ENCODE results near the gene ALG8. TPM values are rescaled to one million over a fixed set of nuclear protein-coding genes. Genes with fewer than 3 reads are reported as not detected.
"Not testable (repeated sequence)": the region's sequence is repeated elsewhere in the genome, so short reads cannot be mapped to it uniquely, and the experiment has no call there.

The ALG8 gene
- total RNA-seq, 2 donors from 2014 or later = 22.1 to 29.0 TPM

DNA sequence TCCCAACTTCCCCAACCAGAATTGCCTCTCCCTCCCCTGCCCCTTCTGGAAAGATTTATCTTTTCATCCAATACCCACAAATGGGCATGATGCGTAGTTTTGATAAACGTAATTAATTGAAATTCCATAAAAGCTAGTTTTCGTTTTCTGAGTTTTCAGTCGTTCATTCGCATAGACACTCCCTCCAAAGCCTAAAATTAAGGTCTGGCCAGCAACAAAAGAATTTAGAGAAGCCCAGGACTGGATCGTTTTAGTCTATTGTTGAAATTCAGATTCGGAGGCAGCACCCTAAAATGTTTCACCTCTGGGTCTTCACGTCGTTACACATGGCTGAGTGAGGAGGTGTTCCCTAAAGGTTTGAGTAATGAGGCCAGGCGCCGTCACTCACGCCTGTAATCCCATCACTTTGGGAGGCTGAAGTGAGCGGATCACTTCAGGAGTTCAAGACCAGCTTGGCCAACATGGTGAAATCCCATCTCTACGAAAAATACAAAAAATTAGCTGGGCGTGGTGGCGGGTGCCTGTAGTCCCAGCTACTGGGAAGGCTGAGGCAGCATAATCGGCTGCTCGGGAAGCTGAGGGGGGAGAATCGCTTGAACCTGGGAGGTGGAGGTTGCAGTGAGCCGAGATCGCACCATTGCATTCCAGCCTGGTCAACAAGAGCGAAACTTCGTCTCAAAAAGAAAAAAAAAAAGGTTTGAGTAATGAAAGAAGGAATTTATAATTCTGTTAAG lies 59.2 kb downstream of the ALG8 start:
- intact Hi-C loops (cut with DNase I, micrococcal nuclease) = no loop called here
- DNase-seq = no peak
- ATAC-seq = no peak

DNA sequence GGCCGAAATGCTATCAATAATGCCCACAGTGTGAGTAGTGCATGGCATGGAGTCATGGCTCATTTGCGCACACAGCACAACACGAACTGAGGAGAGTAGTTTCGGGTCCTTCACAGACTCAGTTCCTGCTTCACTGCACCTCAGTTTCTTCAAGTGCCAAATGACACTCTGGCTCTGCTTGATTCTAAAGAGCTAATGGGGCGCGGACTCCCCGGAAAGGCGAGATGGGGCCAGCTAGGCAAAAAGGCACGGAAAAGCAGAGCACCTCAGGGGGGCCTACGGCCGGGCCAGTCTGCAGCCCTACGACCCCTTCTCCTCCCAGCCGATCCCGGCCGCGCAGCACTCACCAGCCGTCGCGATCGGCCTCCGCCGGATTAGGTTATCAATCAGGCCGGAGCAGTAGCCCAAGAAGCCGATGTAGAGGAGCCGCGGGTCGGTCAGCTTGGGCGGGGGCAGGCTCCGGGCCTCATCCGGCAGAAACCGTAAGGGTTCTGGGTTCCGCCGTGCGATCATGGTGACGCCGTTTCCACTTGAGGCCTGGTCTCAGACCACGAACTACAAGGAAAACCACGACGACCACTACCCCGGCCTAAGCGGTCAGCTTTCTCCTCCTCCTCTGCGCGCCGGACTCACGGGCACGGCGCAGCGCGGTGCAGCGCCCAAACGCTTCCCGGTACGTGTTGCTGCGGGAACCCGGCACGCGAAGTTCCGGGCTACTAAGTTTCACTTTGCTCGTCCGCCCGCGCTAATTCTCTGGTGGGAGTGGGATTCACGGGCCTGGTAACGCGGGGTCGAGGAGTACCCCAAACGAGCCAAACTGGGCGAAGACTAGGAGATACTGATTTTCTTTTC lies 60.0 kb downstream of the ALG8 start, which contains the start of gene NDUFC2:
TSS of gene NDUFC2 (minus strand) at position 631 of the 852 bp plus-strand sequence. CDS start at position 513, 118 bp downstream.
- ATAC-seq = peak; percentile 95
- intact Hi-C loops (cut with DNase I, micrococcal nuclease) = no loop called here
- peak; percentile 75 to 84 for DNase-seq

DNA sequence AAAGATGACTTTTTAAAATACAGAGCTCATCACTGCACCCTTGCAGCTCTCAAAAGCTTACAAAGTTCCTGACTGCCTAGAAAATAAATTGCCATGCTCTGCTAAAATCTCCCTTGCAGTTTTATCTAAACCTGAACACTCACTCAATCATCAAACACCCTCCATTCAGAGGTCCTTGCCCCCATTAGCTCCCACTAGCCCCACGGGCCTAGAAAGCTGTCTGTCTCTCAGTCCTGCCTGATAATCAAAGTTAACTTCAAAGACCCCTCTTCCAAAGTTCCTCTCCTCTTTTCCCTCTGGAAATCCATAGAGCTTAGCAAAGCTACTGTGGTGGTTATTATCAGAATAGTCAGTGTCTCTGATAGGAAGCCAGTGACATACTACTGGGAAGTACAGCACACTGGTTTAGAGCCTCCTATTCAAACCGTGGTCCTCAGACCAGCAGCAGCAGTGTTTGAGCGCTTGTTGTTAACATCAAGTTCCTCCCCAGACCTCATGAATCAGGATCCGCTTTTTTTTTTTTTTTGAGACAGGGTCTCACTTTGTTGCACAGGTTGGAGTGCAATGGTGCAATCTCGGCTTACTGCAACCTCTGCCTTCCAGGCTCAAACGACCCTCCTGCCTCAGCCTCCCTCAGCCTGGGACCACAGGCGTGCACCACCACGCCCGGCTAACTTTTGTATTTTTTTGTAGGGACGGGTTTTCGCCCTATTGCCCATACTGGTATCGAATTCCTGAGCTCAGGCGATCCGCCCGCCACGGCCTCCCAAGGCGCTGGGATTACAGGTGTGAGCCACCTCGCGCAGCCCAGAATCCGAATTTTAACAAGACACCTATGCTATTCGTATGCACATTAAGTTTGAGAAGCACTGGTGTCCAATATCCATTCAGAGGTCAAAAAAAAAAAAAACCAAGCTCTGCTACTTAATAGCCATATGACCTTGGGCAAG lies 60.9 kb downstream of the ALG8 start:
- DNase-seq = peak in 1 of 2 donors; percentile 19
- intact Hi-C loops (cut with DNase I, micrococcal nuclease) = no loop called here
- peak; percentile 22 for ATAC-seq

DNA sequence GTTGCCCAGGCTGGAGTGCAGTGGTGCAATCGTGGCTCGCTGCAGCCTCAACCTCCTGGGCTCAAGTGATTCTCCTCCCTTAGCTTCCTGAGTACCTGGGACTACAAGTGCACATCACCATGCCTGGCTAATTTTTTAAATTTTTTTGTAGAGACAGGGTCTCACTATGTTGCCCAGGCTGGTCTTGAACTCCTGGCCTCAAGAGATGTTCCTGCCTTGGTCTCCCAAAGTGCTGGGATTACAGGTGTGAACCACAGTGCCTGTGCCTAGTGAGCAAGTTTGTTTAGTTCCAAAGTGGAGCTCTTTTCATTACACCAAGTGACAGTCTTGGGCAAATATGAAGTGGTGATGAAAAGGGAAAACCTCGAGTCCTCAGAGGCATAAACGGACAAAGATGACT lies 61.8 kb downstream of the ALG8 start:
- intact Hi-C loops (cut with DNase I, micrococcal nuclease); DNase-seq; ATAC-seq: not testable (repeated sequence)

DNA sequence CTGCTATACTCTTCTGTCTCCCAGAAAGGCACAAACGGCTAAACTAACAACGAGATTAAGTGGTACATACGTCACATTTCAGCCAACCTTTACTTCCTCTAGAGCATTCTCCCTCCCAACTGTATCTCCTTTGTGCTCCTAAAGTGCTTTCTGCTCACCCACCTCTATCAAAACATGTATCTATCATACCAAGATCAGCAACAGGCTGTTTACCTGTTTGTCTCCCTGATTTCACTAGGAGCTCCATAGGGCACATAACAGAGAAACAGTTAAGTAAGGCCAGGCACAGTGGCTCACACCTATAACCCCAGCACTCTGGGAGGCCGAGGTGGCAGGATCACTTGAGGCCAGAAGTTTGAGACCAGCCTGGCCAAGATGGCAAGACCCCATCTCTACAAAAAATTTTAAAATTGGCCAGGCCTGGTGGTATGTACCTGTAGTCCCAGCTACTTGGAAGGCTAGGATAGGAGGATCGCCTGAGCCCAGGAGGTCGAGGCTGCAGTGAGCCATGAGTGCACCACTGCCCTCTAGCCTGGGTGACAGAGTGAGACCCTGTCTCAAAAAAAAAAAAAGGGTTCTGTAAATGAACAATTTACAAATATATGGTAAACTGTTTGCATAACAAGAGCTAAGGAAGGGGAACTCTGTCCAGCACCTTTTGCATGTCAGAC lies 62.6 kb downstream of the ALG8 start:
- intact Hi-C loops (cut with DNase I, micrococcal nuclease) = no loop called here
- ATAC-seq = no peak

DNA sequence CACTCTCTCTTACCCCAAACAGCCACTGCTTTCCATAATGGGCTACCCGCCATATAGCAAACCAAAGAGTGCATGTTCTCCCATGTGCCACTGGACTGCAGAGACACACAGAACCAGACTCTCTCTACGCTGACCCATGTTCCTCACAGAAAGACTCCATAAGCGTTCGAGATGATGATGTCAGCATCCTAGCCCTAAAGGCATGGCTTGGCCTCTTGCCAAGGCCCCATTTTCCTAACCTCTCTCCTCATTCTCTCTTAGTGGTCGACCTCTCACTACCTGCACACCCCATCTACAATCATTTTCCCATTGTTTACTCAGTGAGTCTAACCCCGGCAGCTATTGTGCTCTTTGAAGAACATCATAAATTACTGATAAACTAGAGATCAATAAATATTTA lies 64.7 kb downstream of the ALG8 start:
- DNase-seq (no peak), ATAC-seq (no peak)
- intact Hi-C loops (cut with DNase I, micrococcal nuclease) = no loop called here

More for the DNA sequence above, 62.6 kb downstream of the ALG8 start:
- no peak for DNase-seq

DNA sequence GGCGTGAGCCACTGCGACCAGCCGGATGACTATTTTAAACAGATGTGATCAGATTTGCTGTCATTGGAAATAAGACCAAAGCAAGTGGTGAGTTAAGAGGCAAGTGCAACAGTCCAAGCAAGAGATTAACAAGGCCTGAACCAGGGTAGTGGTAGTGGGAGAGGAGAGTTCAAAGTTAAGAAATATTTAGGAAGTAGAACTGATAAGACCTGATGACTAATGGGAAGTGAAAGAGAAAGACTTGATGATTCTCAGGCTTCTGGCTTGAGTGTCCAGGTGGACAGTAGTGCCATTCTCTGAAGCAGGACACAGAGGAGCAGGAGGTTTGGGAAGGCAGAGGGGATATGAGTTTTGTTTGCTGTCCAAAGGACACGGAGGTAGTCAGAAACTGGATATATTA lies 67.0 kb downstream of the ALG8 start:
- DNase-seq (no peak), ATAC-seq (no peak)
- intact Hi-C loops (cut with DNase I, micrococcal nuclease) = no loop called here

DNA sequence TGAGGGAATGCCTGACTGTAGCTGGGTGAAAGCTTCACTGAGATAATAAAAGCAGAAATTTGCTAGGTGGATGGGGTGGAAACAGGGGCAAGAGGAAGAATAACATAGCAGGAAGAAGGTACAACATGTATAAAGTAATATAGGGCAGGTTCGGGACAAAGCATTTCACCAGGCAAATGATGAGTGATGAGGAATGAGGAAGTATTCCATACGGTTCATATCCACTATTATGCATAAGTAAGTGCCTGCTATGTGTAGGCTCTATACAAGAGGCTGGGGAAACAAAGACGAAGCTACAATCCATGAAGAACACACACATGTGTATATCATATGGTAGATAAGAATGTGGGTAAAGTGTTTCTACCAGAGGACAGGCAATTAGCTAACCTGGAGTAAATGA lies 67.7 kb downstream of the ALG8 start:
- DNase-seq (no peak), ATAC-seq (no peak)
- intact Hi-C loops (cut with DNase I, micrococcal nuclease) = no loop called here

DNA sequence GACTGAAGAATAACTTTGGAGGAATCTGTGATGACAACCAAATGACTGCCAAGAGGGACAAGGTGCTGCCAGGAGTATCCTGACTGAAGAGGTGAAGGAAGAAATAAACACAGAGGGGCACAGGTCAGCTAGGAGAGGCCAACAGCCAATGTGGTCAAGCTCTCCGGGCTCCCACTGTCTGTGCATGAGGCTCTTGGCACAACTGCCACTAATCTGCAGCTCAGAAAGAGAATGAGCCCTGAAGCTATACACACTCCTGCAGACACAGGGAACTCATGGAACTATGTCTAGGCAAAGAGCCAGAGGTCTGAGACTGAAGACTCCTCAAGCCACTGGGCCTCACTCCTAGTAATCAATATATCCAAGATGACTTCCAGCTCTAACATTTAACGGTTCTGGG lies 68.8 kb downstream of the ALG8 start:
- no peak for ATAC-seq
- no peak for DNase-seq
- intact Hi-C loops (cut with DNase I, micrococcal nuclease) = no loop called here

DNA sequence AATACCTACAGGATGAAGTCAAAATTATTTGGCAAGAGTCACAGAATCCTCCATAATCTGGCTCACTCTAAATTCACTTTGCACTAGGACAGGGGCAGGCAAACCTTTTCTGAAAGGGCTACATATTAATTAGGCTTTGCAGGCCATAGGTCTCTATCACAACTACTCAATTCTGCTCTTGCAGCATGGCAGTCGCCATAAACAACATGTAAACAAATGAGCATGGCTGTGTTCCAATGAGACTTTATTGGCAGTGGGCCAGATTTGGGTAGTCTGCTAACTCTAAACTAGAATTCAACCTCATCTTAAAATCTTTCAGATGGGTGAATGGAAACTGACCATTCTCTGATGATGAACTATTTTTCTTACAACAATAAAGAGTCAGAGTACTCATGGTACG lies 70.0 kb downstream of the ALG8 start:
- peak; percentile 26 for ATAC-seq
- no peak for DNase-seq
- intact Hi-C loops (cut with DNase I, micrococcal nuclease) = no loop called here

DNA sequence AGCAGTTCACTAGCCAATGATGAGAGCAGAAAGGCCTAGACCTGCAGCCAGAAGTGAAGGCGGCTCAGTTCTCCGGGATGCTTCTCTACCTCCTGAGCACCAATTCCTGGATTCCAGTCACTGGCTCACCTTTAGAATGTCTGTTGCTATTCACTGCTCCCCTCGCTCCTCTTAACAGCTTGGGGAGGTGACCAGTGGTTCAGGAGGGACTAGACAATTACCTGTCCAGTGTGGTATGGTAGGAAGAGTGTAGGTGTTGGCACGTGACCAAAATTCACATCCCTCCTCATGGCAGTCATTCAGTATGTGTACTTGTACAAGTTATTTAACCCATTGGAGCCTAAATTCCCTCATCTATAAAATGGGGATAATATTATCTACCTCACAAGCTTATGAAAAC lies 71.7 kb downstream of the ALG8 start:
- DNase-seq = no peak
- no peak for ATAC-seq
- intact Hi-C loops (cut with DNase I, micrococcal nuclease) = no loop called here

DNA sequence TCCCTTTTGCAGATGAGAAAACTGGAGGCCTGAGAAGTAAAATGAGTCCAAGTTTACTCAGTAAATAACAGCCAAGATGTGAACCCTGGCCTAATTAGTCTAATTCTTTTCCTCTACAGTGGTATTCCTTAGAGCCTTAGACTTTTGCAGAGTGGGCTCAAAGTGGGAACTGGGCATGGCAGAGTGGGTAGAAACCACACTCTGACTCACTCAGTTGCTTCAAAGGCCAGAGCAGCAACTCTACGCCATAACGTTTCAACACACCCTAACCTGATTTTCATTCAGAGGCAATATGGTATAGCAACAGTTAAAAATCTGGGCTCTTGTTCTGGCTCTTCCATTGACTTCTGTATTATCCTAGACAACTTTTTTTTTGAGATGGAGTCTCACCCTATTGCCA lies 73.0 kb downstream of the ALG8 start:
- ATAC-seq = no peak
- intact Hi-C loops (cut with DNase I, micrococcal nuclease) = no loop called here
- no peak for DNase-seq

DNA sequence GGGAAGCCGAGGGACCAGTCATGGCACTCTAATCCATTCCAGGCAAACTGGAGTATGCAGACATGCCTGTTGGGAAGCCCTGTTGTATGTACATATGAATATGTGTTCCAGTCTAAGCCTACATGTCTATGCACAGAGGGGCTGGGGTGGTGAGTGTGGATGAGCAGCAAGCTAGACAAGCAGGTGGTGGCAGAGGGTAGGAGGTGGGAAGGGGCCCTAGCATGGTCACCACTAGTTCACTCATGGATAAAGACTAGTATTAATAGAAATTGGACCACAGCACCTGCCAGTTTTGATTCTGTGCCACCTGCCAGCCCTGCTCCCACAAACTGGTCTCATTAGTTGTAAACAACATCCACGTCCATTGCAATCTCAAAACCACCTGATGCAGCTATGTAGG lies 74.2 kb downstream of the ALG8 start:
- ATAC-seq (no peak), DNase-seq (no peak)
- intact Hi-C loops (cut with DNase I, micrococcal nuclease) = no loop called here

DNA sequence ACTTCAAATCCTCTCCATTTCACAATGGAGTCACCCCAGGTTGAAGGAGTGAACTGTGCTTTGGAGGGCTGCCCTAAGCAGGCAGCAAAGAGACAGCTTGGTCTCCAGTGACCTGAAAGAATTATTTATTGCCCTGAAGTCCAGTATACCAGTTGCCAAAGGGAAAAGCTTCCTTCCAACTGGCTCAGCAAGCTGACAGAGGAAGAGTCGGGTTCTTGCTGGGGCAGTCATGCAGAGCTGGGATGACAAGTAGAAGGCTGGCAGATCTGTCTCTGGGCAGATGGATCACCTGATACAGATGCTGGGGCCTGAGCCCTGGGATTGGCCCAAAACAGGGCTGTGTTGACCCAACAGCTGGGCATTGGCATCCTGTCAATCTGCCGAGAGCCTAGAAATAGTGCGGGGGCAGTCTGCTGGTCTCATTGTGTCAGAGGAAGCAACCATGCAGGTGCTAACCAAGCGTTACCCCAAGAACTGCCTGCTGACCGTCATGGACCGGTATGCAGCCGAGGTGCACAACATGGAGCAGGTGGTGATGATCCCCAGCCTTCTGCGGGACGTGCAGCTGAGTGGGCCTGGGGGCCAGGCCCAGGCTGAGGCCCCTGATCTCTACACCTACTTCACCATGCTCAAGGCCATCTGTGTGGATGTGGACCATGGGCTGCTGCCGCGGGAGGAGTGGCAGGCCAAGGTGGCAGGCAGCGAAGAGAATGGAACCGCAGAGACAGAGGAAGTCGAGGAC lies 75.8 kb downstream of the ALG8 start, which contains the start of gene THRSP:
TSS of gene THRSP (plus strand) at position 422 of the 742 bp plus-strand sequence. CDS start at position 443, 21 bp downstream.
- DNase-seq = no peak
- ATAC-seq = no peak
- intact Hi-C loops (cut with DNase I, micrococcal nuclease) = no loop called here

DNA sequence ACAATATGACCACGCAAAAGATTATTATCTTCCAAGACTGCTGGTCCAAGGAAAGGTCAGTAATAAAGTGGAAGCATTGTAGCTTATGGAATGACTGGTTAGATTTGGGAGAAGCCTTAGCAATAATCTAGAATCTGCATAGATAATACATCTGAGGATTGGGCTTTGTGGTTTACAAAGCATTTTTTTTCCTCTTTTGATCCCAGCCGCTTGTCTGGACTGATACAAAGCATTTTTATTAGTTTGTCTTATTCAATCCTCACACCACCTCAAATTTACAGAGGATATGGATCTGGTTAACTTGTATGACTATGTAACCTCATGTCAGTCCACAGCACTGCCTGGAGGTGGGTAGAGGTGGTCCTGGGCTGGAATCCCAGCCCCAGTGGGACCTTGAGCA lies 76.8 kb downstream of the ALG8 start:
- intact Hi-C loops (cut with DNase I, micrococcal nuclease) = no loop called here
- DNase-seq (no peak), ATAC-seq (no peak)

DNA sequence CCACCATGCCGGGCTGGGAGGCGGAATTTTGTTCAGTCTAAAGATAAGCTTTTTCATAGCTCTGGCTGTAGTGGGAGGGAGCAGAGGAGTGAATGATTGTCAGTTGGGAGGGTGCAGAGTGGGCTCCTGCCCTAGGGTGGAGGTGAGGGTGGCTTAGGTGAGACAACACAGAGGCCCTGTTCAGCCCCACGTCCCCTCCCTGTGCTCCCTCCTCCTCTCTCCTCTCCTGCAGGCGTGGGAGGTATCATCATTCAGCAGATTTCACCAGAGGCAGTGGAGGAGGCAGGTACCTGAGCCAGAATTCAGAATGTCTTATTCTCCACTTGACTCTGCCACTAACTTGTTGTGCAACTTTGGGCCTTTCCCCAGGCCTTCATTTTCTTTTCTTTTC lies 77.5 kb downstream of the ALG8 start:
- intact Hi-C loops (cut with DNase I, micrococcal nuclease) = no loop called here
- DNase-seq (no peak), ATAC-seq (no peak)

DNA sequence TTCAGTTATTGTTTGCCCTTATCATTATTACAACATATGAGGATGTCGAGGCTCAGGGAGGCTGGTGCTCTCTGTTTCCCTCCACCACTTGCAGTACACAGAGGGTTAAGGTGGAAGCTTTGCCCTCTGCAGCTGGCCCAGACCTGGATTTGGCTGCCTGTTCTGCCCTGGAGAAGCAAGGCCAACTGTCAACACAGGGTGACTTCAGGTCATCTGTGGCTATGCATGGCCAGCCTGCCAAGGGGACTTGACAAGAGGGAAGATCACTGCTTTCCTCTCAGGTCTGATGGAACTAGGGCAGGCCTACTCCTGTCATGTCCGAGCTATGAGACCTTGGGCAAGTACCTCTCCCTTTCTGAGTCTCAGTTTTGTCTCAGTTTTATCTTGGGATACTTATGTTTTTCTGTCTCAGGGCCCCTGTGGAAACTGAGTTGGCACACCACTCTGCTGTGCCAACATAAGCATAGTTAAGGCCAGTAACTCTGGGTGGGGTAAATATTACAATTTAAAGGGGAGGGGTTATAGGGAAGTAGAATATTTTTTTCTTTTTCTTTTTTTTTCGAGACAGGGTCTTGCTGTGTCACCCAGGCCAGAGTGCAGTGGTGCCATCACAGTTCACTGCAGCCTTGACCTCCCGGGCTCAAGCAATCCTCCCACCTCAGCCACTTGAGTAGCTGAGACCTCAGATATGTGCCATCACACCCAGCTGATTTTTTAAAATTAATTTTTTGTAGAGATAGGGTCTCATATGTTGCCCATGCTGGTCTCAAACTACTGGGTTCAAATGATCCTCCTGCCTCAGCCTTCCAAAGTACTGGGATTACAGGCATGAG lies 78.1 kb downstream of the ALG8 start:
- intact Hi-C loops (cut with DNase I, micrococcal nuclease) = no loop called here
- DNase-seq (no peak), ATAC-seq (no peak)
